Stimulated activated CD4-positive, alpha-beta T cell treated with anti-CD3 and anti-CD28 coated beads, Interleukin-15, amount 100 ng/mL, for 1 hour (primary cell): ENCODE measurements around the gene BEND7.
"Not testable (repeated sequence)": the region's sequence is repeated elsewhere in the genome, so short reads cannot be mapped to it uniquely, and the experiment has no call there.

Experiments used
- DNase-seq, 2 donors: peaks; one replicate each; pipeline ENCODE4 v3.0.0-alpha.2; 2020; ENCODE audit warnings: low read depth in 1 of 2, low spot score in 1 of 2

The BEND7 gene

GRCh38 chr10:13422800-13423199 is 106.0 kb downstream of the BEND7 start:
- DNase-seq, result no peak

GRCh38 chr10:13421382-13421917 is 107.4 kb downstream of the BEND7 start:
- no peak for DNase-seq

GRCh38 chr10:13420532-13421307 is 108.1 kb downstream of the BEND7 start:
- DNase-seq, result no peak

- no peak for DNase-seq
These were observed 111.2 kb downstream of the BEND7 start for GRCh38 chr10:13417459-13418126.

- DNase-seq, result no peak
These were observed 112.1 kb downstream of the BEND7 start for GRCh38 chr10:13416760-13417159.

- no peak for DNase-seq
These were observed 114.0 kb downstream of the BEND7 start for GRCh38 chr10:13414855-13415254.

GRCh38 chr10:13414137-13414536 is 114.7 kb downstream of the BEND7 start:
- DNase-seq, result no peak

GRCh38 chr10:13412894-13413293 is 115.9 kb downstream of the BEND7 start:
- no peak for DNase-seq

GRCh38 chr10:13404791-13405190 is 124.0 kb downstream of the BEND7 start:
- no peak for DNase-seq

GRCh38 chr10:13404305-13404759 is 124.5 kb downstream of the BEND7 start:
- no peak for DNase-seq

- not testable (repeated sequence) for DNase-seq
These were observed 125.4 kb downstream of the BEND7 start for GRCh38 chr10:13403426-13403825.

- no peak for DNase-seq
These were observed 126.8 kb downstream of the BEND7 start for GRCh38 chr10:13402021-13402420.

GRCh38 chr10:13401142-13401541 is 127.7 kb downstream of the BEND7 start:
- no peak for DNase-seq

GRCh38 chr10:13400196-13400965 is 128.4 kb downstream of the BEND7 start:
- DNase-seq, result no peak

- no peak for DNase-seq
These were observed 129.1 kb downstream of the BEND7 start for GRCh38 chr10:13399752-13400151.

GRCh38 chr10:13399236-13399635 is 129.6 kb downstream of the BEND7 start:
- no peak for DNase-seq

GRCh38 chr10:13397052-13397451 is 131.8 kb downstream of the BEND7 start:
- DNase-seq, result no peak

- DNase-seq, result no peak
These were observed 132.4 kb downstream of the BEND7 start for GRCh38 chr10:13396369-13396768.

GRCh38 chr10:13395540-13395939 is 133.3 kb downstream of the BEND7 start:
- no peak for DNase-seq

- no peak for DNase-seq
These were observed 135.2 kb downstream of the BEND7 start for GRCh38 chr10:13393640-13394039.

- DNase-seq, result no peak
These were observed 136.1 kb downstream of the BEND7 start for GRCh38 chr10:13392701-13393100.
